Heart left ventricle (tissue), 16 donors: ENCODE measurements around the gene CNEP1R1. TPM values are rescaled to one million over a fixed set of nuclear protein-coding genes. Genes with fewer than 3 reads are reported as not detected.

Experiments
- ATAC-seq, 4 donors: fragments of 200-7000 bp; cut with Tn5 transposase; one replicate each; pipeline ENCODE4 v1.9.1; 2020 to 2022; ENCODE audit warnings: moderate library complexity in 4 of 4, mild to moderate bottlenecking in 3 of 4, moderate number of reproducible peaks in 1 of 4
- DNase-seq, 5 donors: peaks; one replicate each; pipeline ENCODE4 v3.0.0-alpha.2; 2020
- H3K27ac ChIP-seq, 12 donors: fragments of 200-600 bp; sonication (generic) in 4 of 12; one replicate each; pipeline versions ENCODE4 v1.5.0 to v1.8.0; 2016 to 2022; ENCODE audit warnings: mild to moderate bottlenecking in 2 of 12
- H3K27me3 ChIP-seq, 9 donors: fragments of 200-600 bp; sonication (generic) in 2 of 9; one replicate each; pipeline versions ENCODE4 v1.5.1 to v1.8.0; 2016 to 2022; ENCODE audit warnings: mild to moderate bottlenecking in 3 of 9
- H3K36me3 ChIP-seq, 9 donors: fragments of 200-600 bp; sonication (generic) in 2 of 9; one replicate each; pipeline versions ENCODE4 v1.5.0 to v1.8.0; 2018 to 2022; ENCODE audit warnings: mild to moderate bottlenecking in 2 of 9
- H3K4me1 ChIP-seq, 12 donors: fragments of 200-600 bp; sonication (generic) in 4 of 12; one replicate each; pipeline versions ENCODE4 v1.5.0 to v1.8.0; 2016 to 2022; ENCODE audit warnings: mild to moderate bottlenecking in 3 of 12
- H3K4me3 ChIP-seq, 12 donors: fragments of 200-600 bp; sonication (generic) in 4 of 12; one replicate each; pipeline versions ENCODE4 v1.5.0 to v1.8.0; 2017 to 2022; ENCODE audit warnings: mild to moderate bottlenecking in 9 of 12, moderate library complexity in 4 of 12
- H3K9me3 ChIP-seq, 12 donors: fragments of 200-600 bp; sonication (generic) in 4 of 12; one replicate each; pipeline versions ENCODE4 v1.5.0 to v1.8.0; 2016 to 2022; ENCODE audit warnings: mild to moderate bottlenecking in 1 of 12
- CTCF ChIP-seq, 12 donors: fragments of 200-600 bp; sonication (generic) in 4 of 12; IDR thresholded peaks; one replicate each; pipeline versions ENCODE4 v1.5.0 to v1.8.0; 2018 to 2022; ENCODE audit warnings: antibody characterized with exemption in 12 of 12, mild to moderate bottlenecking in 5 of 12
- POLR2A ChIP-seq, 2 donors: fragments of 450-650 bp; IDR thresholded peaks; one replicate each; pipeline ENCODE4 v1.6.1; 2017; ENCODE audit warnings: antibody characterized with exemption in 2 of 2, mild to moderate bottlenecking in 2 of 2, moderate library complexity in 2 of 2
- WGBS, 4 donors: extraction: QIAGEN DNeasy Blood & Tissue Kit in 2 of 4; methylation state at CpG; one replicate each; pipeline versions ENCODE4 v1.1.5 to v1.1.7; 2013 to 2018; 5-methylcytosine and 5-hydroxymethylcytosine counted together
- intact Hi-C, 10 donors: fragments of 100-400 bp; cut with DNase I; formaldehyde crosslinking; loops; one replicate each; pipeline versions ENCODE4 v1.11.1 to v1.14.2; 2022
- polyA plus RNA-seq, 2 donors: library from polyadenylated mRNA; stranded (reverse); fragments of 200-250 nt; gene quantifications; one replicate each; pipeline ENCODE4 v1.2.3, GENCODE V29; 2013
- total RNA-seq, 9 donors: library from RNA; depleted of rRNA in 2 of 9; stranded (reverse); fragments of >200 nt in 2 of 9; fragmentation: NEBNext Ultra II Directional in 3 of 9; extraction: Animal tissue kit (Norgen Biotek cat#: 25700) in 3 of 9; gene quantifications; one replicate each; pipeline versions ENCODE4 v1.1.0 to v1.2.4, GENCODE V29; 2016 to 2023
- donor health status: ischemic (EF 13 %, LVEDD 7.1; RV severe dilation, severe dysfunction).
- donor health status: healthy with polysubstance abuse.
- donor health status: DM: no; HTN: yes; CAD: no.
- donor health status: DM: no; HTN: no; CAD: no.
- donor health status: ischemic (EF 25% LVEDD 6.9; RV normal size, moderate dysfunction).
- donor health status: ischemic (EF 25% LVEDD 5.7; RV mildly dilated, moderate dysfunction).
- donor health status: healthy.
- donor health status: DM: yes; HTN: yes; CAD: no.
- donor health status: ischemic (EF 35%, LVEDD 5.7; RV mildly dilated, moderate dysfunction).
- donor health status: nonischemic (EF 11% LVEDD 7.7; RV severe dilation, severe dysfunction).
- donor health status: DM: yes; HTN: yes; CAD: no.
- donor health status: PGD.
- donor health status: ischemic (EF 29% LVEDD 5.4; RV normal size, mild dysfunction).
- donor health status: nonischemic (EF 23%, LVEDD 6.1; RV moderate dilation, normal function).

Gene CNEP1R1
- total and polyA plus RNA-seq, 11 donors: 10.9 to 23.9 (median 17.1) TPM

GRCh38 chr16:50059669-50060068, 34.6 kb downstream of the CNEP1R1 start:
- no peaks in the 10 kb centered on the region for H3K27me3 ChIP-seq
- TF ChIP-seq CTCF (IDR thresholded peaks at IDR 0.05) (no peak), POLR2A (IDR thresholded peaks at IDR 0.05) (no peak)
- H3K9me3 ChIP-seq: peaks cover 0 to 19% (median 14%) of the 10 kb centered on the region in 12 donors
- no peak for ATAC-seq
- DNase-seq: no peak
- intact Hi-C loops: loop anchor here in 3 of 10 donors (10.0 kb wide), 2 partner anchors 95 to 145 kb away; partner anchors contain the start of gene TENT4B (in 3 of the 3)
- H3K4me1 ChIP-seq: no peaks in the 10 kb centered on the region
- H3K36me3 ChIP-seq: no peaks in the 10 kb centered on the region
- 52 to 89% (median 84%) methylated on average over 3 of the region's 3 CpGs for WGBS, 4 donors
- H3K27ac ChIP-seq: no peak overlapping the region
- no peak overlapping the region for H3K4me3 ChIP-seq

- TF ChIP-seq POLR2A (IDR thresholded peaks at IDR 0.05) (no peak), CTCF (IDR thresholded peaks at IDR 0.05) (no peak)
- DNase-seq (no peak), ATAC-seq (no peak)
- Histone ChIP-seq H3K27me3 (no peaks in the 10 kb centered on the region), H3K4me1 (peaks cover 0 to 3% (median 0%) of the 10 kb centered on the region in 12 donors), H3K9me3 (peaks cover 0 to 7% (median 3%) of the 10 kb centered on the region in 12 donors), H3K27ac (no peak overlapping the region), H3K4me3 (no peak overlapping the region), H3K36me3 (no peaks in the 10 kb centered on the region)
- 0 to 91% (median 44%) methylated on average over 1 of the region's 1 CpG for WGBS, 4 donors
- intact Hi-C loops: loop anchor here in 3 of 10 donors (10.0 kb wide), 2 partner anchors 93 to 143 kb away; partner anchors contain the start of gene TENT4B (in 3 of the 3)
Observed at GRCh38 chr16:50061326-50061725, 36.3 kb downstream of the CNEP1R1 start.

GRCh38 chr16:50065241-50065623, 40.2 kb downstream of the CNEP1R1 start:
- Histone ChIP-seq H3K9me3 (no peaks in the 10 kb centered on the region), H3K36me3 (peaks cover 0 to 16% (median 13%) of the 10 kb centered on the region in 9 donors), H3K27ac (peak overlapping the region in 11 of 12 donors; percentile 94 to 100 (median 98)), H3K4me1 (peaks cover 0 to 32% (median 22%) of the 10 kb centered on the region in 12 donors), H3K27me3 (no peaks in the 10 kb centered on the region), H3K4me3 (peak overlapping the region in 9 of 12 donors; percentile 70 to 100 (median 90))
- intact Hi-C loops: loop anchor here in 7 of 10 donors (2.0 to 10.0 kb wide), 7 partner anchors 38 to 147 kb away; partner anchors contain the start of genes TENT4B (in 7 of the 7) and CNEP1R1 (in 1 of the 7)
- 85 to 86% (median 85%) methylated on average over 8 of the region's 8 CpGs for WGBS, 4 donors
- DNase-seq (no peak), ATAC-seq (no peak)
- TF ChIP-seq CTCF (IDR thresholded peaks at IDR 0.05) (no peak), POLR2A (IDR thresholded peaks at IDR 0.05) (no peak)

- Histone ChIP-seq H3K27me3 (no peaks in the 10 kb centered on the region), H3K4me1 (peaks cover 0 to 32% (median 22%) of the 10 kb centered on the region in 12 donors)
- intact Hi-C loops: loop anchor here in 9 of 10 donors (1.0 to 10.0 kb wide), 10 partner anchors 39 to 146 kb away; partner anchors contain the start of genes TENT4B (in 8 of the 9) and CNEP1R1 (in 3 of the 9)
Observed at GRCh38 chr16:50065624-50066481, 40.8 kb downstream of the CNEP1R1 start, which contains the start of gene HEATR3. Gene HEATR3 (plus strand): TSS chr16:50065970. CDS start chr16:50066132, 162 bp downstream.

More at GRCh38 chr16:50065624-50066481, 40.8 kb downstream of the CNEP1R1 start, which contains the start of gene HEATR3:
- DNase-seq: peak; percentile 91 to 97 (median 94)
- 3 to 8% (median 3%) methylated on average over 30 to 91 of the region's 91 CpGs for WGBS, 4 donors
- peak in 1 of 2 donors; percentile 49 for TF ChIP-seq POLR2A (IDR thresholded peaks at IDR 0.05)
- TF ChIP-seq CTCF (IDR thresholded peaks at IDR 0.05): peak in 1 of 12 donors; percentile 22
- peaks cover 0 to 22% (median 19%) of the 10 kb centered on the region in 9 donors for H3K36me3 ChIP-seq
- ATAC-seq: peak; percentile 95 to 98 (median 96)
- H3K4me3 ChIP-seq: peak within 1 kb of the TSS; percentile 70 to 100 (median 91)
- no peaks in the 10 kb centered on the region for H3K9me3 ChIP-seq
- H3K27ac ChIP-seq: peak within 1 kb of the TSS; percentile 81 to 100 (median 98)
